GM19463 (cell line): ENCODE measurements around the gene APOO.

Experiments
- ATAC-seq: cut with Tn5 transposase; IDR thresholded peaks from one replicate; pipeline ENCODE4 v1.9.1; 2021; ENCODE audit warnings: mild to moderate bottlenecking, moderate library complexity; ENCODE audit not compliant: unreplicated experiment

APOO gene

DNA sequence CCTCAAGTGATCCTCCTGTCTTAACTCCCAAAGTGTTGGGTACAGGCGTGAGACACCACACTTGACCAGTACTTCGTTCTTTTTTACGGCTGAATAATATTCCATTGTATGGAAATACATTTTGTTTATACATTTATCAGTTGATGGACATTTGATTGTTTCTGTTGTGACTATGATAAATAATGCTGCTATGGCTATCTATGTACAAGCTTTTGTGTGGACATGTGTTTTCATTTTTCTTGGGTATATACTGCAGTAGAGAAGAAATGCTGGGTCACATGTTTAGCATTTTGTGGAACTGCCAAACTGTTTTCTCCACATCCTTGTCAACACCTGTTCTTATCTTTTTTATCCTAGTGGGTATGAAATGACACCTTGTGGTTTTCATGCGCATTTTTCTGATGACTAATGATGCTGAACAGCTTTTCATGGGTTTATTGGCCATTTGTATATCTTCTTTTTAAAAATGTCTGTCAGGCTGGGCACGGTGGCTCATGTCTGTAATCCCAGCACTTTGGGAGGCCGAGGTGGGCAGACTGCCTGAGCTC, 87.4 kb downstream of the APOO start:
- ATAC-seq = no peak

DNA sequence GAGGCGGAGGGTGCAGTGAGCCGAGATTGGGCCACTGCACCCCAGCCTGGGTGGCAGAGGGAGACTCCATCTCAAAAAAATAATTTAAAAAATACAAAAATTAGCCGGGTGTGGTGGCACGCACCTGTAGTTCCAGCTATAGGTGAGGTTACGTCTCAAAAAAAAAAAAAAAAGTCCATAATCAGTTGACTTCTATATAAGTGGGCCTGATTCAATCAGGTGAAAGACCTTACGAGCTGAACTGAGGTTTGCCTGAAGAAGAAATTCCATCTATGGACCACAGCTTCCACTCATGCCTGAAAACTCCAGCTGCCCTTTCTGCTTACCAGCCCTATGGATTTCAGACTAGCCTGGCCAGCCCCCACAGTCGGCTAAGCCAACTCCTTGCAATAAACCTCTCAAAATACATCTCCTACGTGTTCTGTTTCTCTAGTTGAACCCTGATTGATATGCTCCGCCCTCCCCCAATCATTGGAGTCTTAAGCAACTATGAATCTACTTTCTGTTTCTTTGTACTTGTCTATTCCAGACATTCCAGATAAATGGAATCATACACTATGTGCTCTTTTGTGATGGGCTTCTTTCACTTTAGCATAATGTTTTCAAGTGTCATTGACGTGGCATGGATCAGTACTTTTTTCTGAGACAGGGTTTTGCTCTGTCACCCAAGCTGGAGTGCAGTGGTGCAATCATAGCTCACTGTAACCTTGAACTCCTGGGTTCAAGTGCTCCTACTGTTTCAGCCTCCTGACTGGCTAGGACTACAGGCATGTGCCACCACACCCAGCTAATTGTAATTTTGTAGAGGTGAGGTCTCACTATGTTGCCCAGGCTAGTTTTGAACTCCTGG, 88.1 kb downstream of the APOO start:
- no peak for ATAC-seq

DNA sequence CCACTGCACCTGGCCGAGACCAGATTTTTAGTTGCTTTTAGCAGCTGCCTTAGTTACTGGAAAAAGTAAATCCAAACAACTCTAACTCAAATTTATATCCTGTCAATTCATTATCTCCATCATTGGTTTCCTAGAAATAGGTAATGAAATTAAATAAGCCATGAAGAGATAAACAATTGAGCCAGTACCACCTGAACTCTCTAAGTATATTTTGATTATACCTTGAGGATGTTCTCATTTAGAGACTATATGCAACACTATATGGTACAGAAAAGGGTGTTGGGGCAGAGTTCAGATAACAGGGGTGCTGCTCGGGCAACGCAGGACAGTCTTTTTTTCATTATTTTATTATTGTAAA, 89.8 kb downstream of the APOO start:
- no peak for ATAC-seq

DNA sequence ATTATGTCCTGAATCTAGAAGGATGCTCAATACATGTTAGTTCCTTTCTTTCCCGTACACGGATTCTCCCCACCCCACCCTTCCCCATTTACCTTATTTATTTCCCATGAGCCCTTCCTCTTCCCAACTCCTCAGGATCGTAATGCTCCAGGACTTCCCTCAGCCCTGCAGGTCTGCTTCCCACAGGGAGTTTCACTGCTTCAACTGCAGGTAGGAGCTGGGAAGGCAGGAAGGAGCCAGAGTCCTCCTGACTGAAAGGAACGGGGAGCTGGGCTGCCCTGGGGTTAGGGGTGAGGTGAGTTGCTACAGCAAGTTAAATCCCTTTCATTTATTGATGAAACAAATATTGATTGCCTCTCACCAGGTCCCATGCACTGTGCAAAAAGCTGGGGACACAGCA, 91.6 kb downstream of the APOO start:
- no peak for ATAC-seq

DNA sequence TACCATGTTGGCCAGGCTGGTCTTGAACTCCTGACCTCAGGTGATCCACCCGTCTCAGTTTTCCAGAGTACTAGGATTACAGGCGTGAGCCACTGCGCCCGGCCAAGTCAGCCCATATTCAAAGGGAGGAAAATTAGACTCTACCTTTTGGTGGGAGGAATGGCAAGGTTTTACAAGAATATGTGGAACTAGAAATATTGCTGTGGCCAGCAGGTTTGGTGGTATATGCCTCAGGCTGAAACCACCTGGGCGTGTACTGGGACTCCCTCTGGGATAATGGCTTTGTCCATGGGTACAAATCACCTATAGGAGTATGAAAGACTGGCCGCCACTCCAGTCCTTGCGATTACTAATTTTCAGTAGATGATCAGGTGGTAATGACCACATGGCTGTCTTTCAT, 92.4 kb downstream of the APOO start:
- ATAC-seq = no peak

DNA sequence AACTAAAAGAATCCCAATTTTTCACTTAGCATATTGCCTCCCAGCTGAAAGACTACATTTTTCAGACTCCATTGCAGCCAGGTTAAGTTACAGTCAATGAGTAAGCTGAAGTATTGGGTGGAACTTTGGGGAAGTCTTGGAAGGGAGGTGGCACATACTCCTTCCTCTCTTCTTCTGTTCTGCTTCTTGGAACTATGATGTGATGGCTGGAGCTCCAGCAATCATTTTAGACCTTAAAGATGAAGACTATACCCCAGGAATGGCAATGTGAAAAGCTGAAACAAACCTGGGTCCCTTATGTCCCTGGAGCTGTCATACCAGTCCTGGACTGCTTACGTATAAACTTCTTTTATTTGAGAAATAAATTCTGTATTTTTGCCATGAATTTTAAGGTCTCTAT, 93.9 kb downstream of the APOO start:
- ATAC-seq = no peak

DNA sequence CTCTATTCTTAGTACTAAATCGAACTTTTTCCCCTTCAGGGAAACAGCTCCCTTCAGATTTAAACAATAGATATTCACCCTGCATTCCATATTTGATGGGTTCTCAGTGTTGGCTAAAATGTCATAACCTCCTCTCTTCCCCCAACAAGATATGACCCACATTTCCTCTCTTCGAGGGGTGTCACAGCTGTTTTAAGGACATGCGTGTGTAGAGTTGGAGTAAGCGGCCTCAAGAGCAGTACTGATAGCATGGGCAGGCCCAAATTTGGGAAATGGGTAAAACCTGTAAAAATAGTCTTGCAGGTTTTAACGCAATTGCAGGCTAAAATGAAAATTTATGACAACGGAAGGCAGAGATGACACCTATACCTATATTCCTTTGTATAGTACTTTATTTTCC, 96.1 kb downstream of the APOO start:
- ATAC-seq = no peak

DNA sequence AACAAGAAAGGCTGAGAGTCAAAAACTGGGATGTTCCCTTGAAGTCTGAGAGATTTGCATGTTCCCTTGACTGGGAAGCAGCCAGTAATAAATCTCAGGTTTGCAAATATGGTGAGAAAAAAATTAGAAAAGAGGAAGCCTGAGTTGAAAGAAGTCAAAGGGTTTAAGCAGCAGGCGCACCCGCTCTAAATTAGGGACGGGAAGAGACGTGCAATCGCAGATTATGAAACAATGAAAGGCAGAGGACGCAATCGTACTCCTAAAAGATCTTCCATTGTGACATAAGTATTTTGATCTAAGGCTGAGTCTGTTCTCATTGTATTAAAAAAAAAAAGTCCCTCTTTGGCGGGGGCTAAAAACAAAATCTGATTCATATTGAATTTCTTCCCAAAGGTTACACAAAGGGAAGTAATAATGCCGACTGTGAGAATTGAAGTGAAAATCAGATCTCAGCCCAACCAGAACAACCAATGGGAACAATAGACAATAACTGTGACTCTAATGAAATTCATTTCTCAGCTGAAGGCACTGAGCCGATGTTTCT, 96.6 kb downstream of the APOO start:
- ATAC-seq = no peak

DNA sequence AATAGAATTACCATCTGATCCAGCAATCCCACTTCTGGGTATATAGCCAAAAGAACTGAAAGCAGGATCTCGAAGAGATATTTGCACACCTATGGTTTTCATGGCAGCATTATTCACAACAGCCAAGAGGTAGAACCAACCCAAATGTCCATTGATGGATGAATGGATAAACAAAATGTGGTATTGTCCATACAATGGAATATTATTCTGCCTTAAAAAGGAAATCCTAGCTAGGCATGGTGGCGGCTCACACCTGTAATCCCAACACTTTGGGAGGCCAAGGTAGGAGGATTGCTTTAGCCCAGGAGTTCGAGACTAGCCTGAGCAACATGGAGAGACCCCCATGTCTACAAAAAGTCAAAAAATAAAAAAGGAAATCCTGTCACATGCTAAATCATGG, 97.5 kb downstream of the APOO start:
- ATAC-seq = no peak

DNA sequence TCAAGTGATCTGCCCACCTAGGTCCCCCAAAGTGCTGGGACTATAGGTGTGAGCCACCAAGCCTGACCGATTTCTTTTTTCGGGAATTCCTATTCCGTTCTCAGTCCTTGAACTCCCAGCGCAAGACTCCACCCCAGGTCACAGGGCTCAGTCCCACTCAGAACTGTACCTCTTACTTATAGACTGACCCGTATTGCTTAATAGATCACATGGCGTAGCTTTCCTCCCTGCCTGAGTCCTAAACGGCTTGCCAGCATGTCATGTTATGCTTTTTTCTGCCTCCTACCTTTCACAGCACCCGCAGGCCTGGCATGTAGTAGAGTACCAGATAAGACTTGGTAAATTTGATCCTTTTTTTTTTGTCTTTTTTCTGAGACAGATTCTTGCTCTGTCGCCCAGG, 102.3 kb downstream of the APOO start:
- no peak for ATAC-seq

DNA sequence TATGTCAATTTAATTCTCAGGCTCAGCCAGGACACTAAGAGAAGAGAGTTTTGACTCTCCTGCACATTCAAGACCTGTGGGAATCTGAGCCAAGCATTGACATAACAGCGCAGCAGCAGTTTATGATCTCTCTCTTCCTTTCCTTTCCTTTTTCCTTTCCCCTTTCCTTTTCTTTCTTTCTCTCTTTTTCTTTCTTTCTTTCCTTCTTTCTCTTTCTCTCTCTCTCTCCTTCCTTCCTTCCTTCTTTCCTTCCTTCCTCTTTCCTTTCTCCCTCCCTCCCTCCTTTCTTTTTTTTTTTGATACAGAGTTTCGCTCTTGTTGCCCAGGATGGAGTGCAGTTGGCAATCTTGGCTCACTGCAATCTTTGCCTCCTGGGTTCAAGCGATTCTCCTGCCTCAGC, 103.2 kb downstream of the APOO start:
- no peak for ATAC-seq

DNA sequence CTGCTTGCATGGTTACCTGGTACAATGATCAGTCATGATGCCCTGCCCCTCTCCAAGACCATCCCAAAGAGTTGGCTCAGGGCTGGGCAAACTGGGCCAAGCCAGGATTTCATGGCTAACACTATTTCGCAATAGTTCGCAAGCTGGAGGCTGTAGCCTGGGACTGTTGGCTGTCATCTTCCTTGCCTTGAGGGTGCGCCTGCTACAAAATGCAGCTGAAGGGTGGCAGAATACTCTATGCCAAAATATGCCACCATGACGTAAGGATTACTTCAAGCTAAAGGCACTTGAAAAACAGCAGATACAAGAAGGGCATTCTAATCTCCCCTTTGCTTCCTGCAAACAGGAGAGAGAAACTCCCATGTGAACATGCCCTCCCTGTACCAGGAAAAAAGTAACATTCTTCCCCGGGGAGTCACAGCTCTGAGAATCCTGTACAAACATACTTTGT, 103.8 kb downstream of the APOO start:
- ATAC-seq = no peak

DNA sequence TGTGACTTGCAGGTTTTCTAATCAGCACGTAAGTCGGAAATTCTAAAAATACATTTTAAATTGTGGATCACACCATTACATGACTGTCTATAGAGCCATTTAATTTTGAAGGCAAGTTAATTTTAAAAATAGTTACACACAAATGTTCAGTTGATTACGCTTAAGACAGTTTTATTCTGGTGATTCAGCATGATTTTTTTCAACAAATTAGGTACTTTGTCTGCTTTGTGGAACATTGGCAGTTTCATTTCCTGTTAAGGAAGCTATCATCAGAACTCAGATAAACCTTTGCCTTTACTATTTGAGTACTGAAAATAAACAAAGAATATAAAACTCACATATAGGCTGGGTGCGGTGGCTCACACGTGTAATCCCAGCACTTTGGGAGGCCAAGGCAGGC, 105.3 kb downstream of the APOO start:
- ATAC-seq = no peak

DNA sequence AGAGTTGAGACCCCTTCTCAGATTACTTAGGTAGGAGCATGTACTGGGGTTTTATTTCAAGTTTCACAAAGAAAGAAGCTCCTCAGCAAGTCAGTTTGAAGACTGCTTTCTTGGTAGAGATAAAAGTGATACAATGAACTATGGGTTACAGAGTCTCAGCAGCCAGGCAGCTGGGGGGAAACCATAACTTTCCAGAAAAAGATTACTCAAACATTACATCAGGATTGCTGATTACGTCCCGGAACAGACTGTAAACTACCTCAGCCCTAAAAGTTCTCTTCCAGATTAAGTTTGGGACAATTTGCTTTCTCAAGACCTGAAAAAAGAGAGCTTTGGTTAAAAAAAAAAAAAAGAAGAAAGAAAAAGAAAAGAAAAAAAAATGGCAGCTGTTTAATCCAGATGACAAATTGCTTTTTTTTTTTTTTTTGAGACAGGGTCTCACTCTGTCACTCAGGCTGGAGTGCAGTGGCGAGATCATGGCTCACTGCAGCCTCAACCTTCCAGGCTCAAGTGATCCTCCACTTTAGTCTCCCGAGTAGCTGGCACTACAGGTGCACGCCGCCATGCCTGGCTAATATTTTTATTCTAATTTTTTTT, 108.2 kb downstream of the APOO start:
- ATAC-seq = no peak

DNA sequence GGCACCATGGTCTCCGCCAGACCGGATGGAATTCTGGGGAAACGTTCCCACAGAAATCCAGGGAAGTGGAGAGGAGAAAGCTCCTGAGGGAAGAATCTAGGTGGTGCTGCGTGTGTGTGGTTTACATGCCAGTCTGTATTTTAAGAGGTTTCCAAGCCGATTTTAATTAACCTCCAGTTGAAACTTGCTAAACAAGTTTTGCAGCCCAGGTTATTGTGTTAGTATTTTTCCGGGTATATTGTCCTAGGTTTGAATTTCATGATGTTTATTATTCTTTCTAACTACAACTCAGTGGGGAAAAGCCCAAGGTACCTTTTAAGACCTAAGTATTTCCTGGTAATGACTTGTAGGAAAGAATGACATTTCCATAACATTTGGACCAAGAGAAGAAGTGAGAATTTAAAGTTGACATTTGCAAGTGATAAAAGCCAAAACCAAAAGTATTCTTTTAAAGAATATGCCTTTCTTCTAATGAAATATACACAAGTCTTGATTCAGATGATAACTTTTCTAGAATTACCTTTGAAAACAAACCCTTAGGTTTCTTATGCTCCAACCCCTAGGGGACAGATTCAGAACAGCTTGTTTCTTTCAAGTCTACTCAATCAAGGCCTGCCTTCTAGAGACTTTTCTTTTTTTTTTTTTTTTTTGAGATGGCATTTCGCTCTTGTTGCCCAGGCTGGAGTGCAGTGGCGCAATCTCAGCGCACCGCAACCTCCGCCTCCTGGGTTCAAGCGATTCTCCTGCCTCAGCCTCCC, 110.2 kb downstream of the APOO start:
- no peak for ATAC-seq

DNA sequence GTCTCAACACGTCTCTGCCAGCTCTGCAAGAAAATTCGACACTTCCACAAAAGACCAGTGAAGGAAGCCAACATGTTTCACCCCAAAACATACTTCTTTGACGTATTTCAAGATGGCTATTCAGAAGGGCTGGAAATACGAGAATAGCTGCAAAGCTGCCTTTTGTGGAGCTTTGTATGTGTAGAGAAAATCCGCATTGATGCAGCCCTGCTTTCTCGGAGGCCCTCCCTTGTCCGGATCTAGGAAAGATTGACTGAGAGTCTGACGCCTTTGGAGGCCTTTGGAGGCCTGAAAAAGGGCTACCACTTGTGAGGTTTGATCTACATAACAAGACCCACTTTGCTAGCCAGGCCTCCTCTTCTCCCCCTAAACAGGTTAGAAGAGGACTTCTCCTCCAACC, 112.5 kb downstream of the APOO start:
- ATAC-seq = no peak

DNA sequence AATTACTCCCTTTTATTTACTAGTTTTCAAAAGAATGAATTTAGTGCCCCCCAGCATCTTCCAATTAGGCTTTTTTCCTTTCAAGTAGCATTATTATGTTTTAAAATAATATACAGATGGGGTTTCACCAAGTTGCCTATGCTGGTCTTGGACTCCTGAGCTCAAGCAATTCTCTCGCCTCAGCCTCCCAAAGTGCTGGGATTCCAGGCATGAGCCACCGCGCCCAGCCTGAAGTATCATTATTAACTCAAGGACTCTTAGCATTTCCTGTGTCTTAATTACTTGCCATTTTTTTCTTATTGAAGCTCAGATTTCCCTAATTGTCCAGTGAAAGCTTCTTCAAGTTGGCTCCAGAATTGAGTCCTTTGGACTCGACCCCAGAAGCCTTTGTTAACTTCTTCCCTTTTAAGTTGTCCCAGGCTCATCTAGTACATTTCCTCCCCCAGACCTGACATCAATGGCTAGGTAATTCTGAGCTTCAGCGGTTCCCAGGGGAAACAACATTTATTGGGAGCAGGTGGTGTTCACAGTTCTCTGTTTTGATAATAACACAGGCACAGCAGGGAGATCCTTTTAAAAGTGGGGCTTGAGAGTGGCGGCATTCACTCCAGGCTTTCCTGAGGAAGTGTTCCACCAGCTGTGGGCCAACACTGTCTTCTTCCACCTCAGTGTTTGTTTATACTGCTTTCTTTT, 114.7 kb downstream of the APOO start:
- ATAC-seq = no peak

DNA sequence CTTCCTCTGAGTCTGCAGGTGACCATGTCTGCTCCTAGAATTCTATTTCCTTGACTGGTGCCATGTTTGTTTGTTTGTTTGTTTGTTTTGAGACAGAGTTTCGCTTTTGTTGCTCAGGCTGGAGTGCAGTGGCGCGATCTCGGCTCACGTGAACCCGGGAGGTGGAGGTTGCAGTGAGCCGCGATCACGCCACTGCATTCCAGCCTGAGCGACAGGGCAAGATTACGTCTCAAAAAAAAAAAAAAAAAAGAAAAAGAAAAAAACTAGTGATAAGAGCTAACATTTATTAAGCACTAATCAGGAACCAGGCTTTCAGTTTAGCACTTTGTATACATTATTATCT, 117.6 kb downstream of the APOO start:
- no peak for ATAC-seq

DNA sequence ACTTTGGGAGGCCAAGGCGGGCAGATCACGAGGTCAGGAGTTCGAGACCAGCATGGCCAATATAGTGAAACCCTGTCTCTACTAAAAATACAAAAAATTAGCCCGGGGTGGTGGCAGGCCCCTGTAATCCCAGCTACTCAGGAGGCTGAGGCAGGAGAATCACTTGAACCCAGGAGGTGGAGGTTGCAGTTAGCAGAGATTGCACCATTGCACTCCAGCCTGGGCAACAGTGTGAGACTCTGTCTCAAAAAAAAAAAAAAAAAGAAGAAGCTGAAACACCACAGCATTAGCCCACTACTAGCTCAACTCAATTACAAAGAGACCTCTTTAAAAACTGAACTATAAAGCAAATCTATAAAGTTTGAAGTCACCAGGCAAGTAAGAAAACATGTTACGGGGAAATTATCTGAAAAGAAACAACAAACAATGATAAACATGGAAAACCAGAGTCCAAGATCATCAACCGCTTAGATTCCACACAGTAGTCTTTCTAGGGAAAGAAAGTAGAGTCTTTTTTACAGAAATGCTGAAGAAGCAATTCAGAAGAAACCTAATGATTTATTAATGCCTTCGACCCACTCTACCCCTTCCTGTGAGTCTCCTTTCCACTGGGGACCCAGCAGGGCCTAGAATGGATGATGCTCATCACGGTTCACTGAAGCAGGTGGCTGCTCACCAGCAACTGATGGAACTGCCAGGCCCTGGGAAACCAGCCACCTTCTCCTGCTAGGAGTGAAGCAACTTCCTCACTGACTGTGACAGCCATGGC, 118.2 kb downstream of the APOO start:
- no peak for ATAC-seq

DNA sequence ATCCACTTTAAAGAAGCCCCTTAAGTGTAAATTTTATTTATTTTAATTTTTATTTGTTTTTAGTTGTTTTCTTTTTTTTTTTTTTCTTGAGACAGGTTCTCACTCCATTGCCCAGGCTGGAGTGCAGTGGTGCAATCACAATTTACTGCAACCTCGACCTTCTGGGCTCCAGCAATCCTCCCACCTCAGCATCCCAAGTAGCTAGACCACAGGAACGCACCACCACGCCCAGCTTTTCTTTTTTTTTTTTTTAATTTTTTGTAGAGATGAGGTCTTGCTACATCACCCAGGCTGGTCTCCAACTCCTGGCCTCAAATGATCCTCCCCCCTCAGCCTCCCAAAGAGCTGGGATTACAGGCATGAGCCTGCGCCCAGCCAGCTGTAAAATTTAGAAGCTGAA, 118.8 kb downstream of the APOO start:
- ATAC-seq = no peak
